NB4 (cell line): ENCODE data around the gene MGMT.

Experiments used
- DNase-seq: peaks from one replicate; pipeline ENCODE4 v3.0.0; 2010; ENCODE audit warnings: low read depth
- H3K4me3 ChIP-seq: one replicate; pipeline ENCODE4 v1.5.1; 2011; ENCODE audit warnings: mild to moderate bottlenecking, low read depth, low read length, moderate library complexity
- MYC ChIP-seq: IDR thresholded peaks from 2 replicates; pipeline ENCODE4 v1.6.1; 2011; ENCODE audit warnings: low read depth, low read length
- POLR2A ChIP-seq: IDR thresholded peaks from 2 replicates; pipeline ENCODE4 v1.6.1; 2011; ENCODE audit warnings: mild to moderate bottlenecking; ENCODE audit not compliant: insufficient read length; ENCODE audit errors: extremely low read depth
- TF ChIP-seq, protein P1 (sequence below): IDR thresholded peaks from 2 replicates; pipeline ENCODE4 v1.6.1; 2011; ENCODE audit warnings: low read depth, low read length
- TF ChIP-seq, protein P2 (sequence below): IDR thresholded peaks from one replicate; pipeline ENCODE4 v1.5.1; 2012; ENCODE audit warnings: low read depth, low read length

The MGMT gene

DNA sequence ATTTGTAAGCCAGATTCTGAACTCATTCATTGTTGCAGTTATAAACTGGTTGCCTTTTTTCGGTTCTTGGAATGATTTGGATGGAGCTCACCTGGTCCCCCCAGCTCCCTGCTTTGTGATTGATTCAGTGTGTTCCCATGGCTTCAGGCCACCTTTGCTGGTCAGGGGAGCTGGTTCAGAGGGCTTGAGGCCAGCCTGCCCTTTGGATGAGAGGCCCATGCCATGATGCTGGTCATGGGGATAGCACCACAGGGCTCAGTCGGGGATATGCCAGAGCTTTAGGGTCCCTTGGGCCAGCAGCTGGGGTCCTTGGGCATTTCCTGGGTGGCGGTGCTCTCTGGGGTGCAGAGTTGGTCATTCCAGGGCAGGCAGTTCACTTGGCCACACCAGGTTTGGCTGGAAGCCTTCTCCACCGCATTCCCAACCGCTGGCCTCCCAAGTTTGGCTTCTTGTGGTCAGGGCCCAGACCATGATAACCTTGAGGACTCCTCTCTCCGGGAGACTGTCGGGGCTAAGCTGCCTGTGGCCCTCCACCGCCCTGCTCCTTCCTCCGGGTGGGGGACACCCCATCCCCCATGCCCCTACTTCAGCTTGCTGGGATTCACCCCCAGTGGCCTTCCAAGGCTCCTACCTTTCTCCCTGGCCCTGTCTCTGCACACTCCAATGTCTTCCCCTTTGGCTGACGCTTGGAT, 65.1 kb downstream of the MGMT start:
- no peak overlapping the region for H3K4me3 ChIP-seq
- TF ChIP-seq, protein P1, sequence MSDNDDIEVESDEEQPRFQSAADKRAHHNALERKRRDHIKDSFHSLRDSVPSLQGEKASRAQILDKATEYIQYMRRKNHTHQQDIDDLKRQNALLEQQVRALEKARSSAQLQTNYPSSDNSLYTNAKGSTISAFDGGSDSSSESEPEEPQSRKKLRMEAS = no peak
- TF ChIP-seq, protein P2, sequence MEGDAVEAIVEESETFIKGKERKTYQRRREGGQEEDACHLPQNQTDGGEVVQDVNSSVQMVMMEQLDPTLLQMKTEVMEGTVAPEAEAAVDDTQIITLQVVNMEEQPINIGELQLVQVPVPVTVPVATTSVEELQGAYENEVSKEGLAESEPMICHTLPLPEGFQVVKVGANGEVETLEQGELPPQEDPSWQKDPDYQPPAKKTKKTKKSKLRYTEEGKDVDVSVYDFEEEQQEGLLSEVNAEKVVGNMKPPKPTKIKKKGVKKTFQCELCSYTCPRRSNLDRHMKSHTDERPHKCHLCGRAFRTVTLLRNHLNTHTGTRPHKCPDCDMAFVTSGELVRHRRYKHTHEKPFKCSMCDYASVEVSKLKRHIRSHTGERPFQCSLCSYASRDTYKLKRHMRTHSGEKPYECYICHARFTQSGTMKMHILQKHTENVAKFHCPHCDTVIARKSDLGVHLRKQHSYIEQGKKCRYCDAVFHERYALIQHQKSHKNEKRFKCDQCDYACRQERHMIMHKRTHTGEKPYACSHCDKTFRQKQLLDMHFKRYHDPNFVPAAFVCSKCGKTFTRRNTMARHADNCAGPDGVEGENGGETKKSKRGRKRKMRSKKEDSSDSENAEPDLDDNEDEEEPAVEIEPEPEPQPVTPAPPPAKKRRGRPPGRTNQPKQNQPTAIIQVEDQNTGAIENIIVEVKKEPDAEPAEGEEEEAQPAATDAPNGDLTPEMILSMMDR = no peak
- TF ChIP-seq MYC = no peak
- TF ChIP-seq POLR2A = no peak
- DNase-seq = no peak

DNA sequence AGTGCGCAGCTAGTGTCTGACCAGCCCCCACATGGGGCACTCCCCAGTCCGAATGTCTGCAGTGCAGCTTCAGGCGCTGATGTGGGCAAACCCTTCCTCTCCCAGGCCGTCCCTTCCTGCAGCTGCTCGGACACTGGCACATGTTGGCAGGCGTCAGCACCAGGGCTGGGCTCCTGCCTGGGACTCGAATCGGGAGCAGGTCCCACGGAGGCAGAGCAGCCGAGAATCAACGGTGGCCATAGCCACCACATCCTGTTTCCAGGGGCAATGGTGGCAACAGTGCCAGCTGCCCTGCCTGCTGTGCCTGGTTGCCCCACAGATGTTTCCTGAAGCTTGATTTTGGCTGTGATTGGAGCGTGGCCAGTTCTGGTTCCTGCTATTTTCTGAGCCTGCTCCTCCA, 65.8 kb downstream of the MGMT start:
- DNase-seq = no peak
- no peak for TF ChIP-seq POLR2A
- TF ChIP-seq, protein P1 = no peak
- no peak for TF ChIP-seq MYC
- TF ChIP-seq, protein P2 = no peak
- no peak overlapping the region for H3K4me3 ChIP-seq

DNA sequence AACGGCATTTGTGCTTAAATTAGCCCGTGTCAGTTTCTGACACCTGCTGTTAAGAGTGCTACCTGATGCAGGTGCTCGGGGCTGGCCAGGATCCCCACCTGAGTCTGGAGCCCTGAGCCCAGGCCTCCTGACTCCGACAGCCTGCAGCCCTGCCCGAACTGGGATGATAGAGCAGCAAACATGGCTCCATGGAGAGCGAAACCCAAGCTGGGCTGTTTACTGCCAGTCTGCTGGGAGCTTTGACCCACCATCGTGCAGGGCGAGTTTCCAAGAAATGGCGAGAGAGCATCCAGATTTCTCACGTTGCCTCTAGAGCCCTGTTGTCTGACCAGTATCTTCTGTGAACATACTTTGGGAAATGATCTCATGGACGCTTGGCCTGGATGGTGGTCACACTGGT, 66.2 kb downstream of the MGMT start:
- DNase-seq = no peak
- H3K4me3 ChIP-seq = no peak overlapping the region
- no peak for TF ChIP-seq MYC
- TF ChIP-seq, protein P1 = no peak

DNA sequence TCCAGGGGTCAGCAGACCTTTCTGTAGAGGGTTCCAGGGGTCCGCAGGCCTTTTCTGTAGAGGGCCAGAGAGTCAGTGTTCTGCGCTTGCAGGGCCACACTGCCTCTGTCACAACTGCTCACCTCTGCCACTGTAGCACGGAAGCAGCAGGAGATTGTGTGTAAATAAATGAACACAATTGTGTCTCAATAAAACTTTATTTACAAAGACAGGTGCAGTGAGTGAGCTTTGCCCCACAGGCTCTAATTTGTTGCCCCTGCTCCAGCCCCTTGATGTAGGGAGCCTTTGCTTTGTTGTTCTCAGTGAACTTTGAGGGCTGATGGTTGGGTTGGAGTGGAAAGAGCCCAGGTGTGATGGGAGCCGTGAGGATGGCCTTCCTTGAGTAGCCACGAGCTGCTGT, 67.8 kb downstream of the MGMT start:
- DNase-seq = no peak
- TF ChIP-seq, protein P2 = no peak
- TF ChIP-seq MYC (no peak), POLR2A (no peak)
- TF ChIP-seq, protein P1 = no peak
- no peak overlapping the region for H3K4me3 ChIP-seq

DNA sequence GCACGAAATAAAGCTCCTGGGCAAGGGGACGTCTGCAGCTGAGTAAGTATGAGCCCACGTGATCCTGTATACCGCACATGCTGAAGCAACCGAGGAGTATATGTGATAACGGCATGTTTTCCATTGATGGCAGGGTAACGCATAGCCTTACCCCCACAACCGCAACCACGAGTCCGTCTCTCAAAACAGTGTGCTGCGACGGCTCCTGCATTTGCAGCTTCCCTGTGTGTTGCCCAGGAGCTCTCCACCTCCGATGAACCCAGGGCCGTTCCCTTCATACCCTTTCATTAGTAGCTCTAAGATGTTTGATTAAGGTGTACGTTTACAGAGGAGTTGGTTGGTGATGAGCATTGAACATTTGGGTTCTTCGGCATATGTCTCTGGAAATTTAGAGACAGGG, 69.3 kb downstream of the MGMT start:
- TF ChIP-seq MYC = no peak
- TF ChIP-seq, protein P1 = no peak
- no peak for TF ChIP-seq POLR2A
- TF ChIP-seq, protein P2 = no peak
- H3K4me3 ChIP-seq = no peak overlapping the region
- no peak for DNase-seq

DNA sequence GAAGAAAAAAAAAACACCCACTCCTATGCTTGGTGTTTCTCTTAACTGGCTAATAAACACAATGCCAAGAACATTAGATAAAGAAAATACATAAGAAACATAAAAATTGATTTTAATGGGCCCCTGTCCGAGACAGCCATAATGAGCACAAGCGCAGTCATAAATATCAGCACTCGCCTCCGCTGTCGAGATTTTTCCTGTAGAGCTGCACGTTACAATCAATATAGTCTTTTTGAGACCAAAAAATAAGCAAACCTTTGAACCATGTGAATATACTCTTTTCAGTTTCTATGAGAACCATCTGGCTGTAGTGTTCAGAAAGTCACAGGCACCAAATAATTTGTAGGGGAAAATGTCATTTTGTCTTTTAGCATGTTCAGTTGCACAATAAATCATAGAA, 70.1 kb downstream of the MGMT start:
- no peak for TF ChIP-seq POLR2A
- TF ChIP-seq, protein P2 = no peak
- TF ChIP-seq, protein P1 = no peak
- TF ChIP-seq MYC = no peak
- no peak for DNase-seq
- no peak overlapping the region for H3K4me3 ChIP-seq
